Stimulated activated CD4-positive, alpha-beta T cell treated with anti-CD3 and anti-CD28 coated beads, Interleukin-4, amount 100 ng/mL, for 4 hours (primary cell): ENCODE data around the gene ZFC3H1.
A peak's percentile ranks its signal among the peaks of the same experiment; 100 is the strongest.
"Not testable (repeated sequence)": the region's sequence is repeated elsewhere in the genome, so short reads cannot be mapped to it uniquely, and the experiment has no call there.

Experiments used
- DNase-seq, 2 experiments: peaks; one replicate each; pipeline ENCODE4 v3.0.0-alpha.2; 2020

Gene ZFC3H1

GRCh38 chr12:71663561-71664410, at the start of gene ZFC3H1, which contains the start of gene THAP2:
Gene ZFC3H1, minus strand, starts transcription at chr12:71663848. Its CDS starts 238 bp downstream, at chr12:71663610.
Gene THAP2, plus strand, starts transcription at chr12:71664301. Its CDS starts 209 bp downstream, at chr12:71664510.
- peak; percentile 74 to 94 for DNase-seq

GRCh38 chr12:71710276-71711125, 46.9 kb upstream of the ZFC3H1 start:
- DNase-seq: no peak

- DNase-seq: no peak
Observed at GRCh38 chr12:71708658-71709057, 45.0 kb upstream of the ZFC3H1 start.

- no peak for DNase-seq
Observed at GRCh38 chr12:71704920-71705319, 41.3 kb upstream of the ZFC3H1 start.

GRCh38 chr12:71703206-71703605, 39.6 kb upstream of the ZFC3H1 start:
- no peak for DNase-seq

- no peak for DNase-seq
Observed at GRCh38 chr12:71702590-71702989, 38.9 kb upstream of the ZFC3H1 start.

- DNase-seq: not testable (repeated sequence)
Observed at GRCh38 chr12:71702181-71702580, 38.5 kb upstream of the ZFC3H1 start.

- DNase-seq: no peak
Observed at GRCh38 chr12:71695782-71696181, 32.1 kb upstream of the ZFC3H1 start.

GRCh38 chr12:71694099-71694820, 30.6 kb upstream of the ZFC3H1 start:
- no peak for DNase-seq

- not testable (repeated sequence) for DNase-seq
Observed at GRCh38 chr12:71693651-71694050, 30.0 kb upstream of the ZFC3H1 start.

GRCh38 chr12:71693126-71693525, 29.5 kb upstream of the ZFC3H1 start:
- DNase-seq: no peak

GRCh38 chr12:71691504-71692129, 28.0 kb upstream of the ZFC3H1 start:
- no peak for DNase-seq

- DNase-seq: no peak
Observed at GRCh38 chr12:71688961-71689570, 25.4 kb upstream of the ZFC3H1 start.

GRCh38 chr12:71687172-71687571, 23.5 kb upstream of the ZFC3H1 start:
- DNase-seq: not testable (repeated sequence)

- no peak for DNase-seq
Observed at GRCh38 chr12:71686658-71687025, 23.0 kb upstream of the ZFC3H1 start.

- DNase-seq: peak; percentile 74 to 75
Observed at GRCh38 chr12:71685914-71686657, 22.4 kb upstream of the ZFC3H1 start, which contains the start of gene TMEM19. Gene TMEM19, plus strand, starts transcription at chr12:71686082. Its CDS starts 599 bp downstream, at chr12:71686681.

- no peak for DNase-seq
Observed at GRCh38 chr12:71685312-71685906, 21.8 kb upstream of the ZFC3H1 start.

- no peak for DNase-seq
Observed at GRCh38 chr12:71684081-71684480, 20.4 kb upstream of the ZFC3H1 start.

- no peak for DNase-seq
Observed at GRCh38 chr12:71683633-71684032, 20.0 kb upstream of the ZFC3H1 start.

GRCh38 chr12:71682466-71682865, 18.8 kb upstream of the ZFC3H1 start:
- DNase-seq: no peak

- no peak for DNase-seq
Observed at GRCh38 chr12:71671816-71672215, 8.2 kb upstream of the ZFC3H1 start.
